Iris pigment epithelial cell (primary cell): ENCODE measurements around the gene INPP4B.

ENCODE experiments used
- DNase-seq: peaks from one replicate; pipeline ENCODE4 v3.0.0-alpha.2; 2011; ENCODE audit warnings: low read depth

INPP4B gene

GRCh38 chr4:142291299-142292050 is 554.6 kb downstream of the INPP4B start:
- no peak for DNase-seq

- DNase-seq, result no peak
Observed at GRCh38 chr4:142287371-142287770, 558.7 kb downstream of the INPP4B start.

GRCh38 chr4:142285222-142285583 is 560.9 kb downstream of the INPP4B start:
- DNase-seq, result no peak

- no peak for DNase-seq
Observed at GRCh38 chr4:142284402-142285221, 561.5 kb downstream of the INPP4B start.

GRCh38 chr4:142282870-142283431 is 563.1 kb downstream of the INPP4B start:
- peak; percentile 31 for DNase-seq

- DNase-seq, result no peak
Observed at GRCh38 chr4:142281999-142282398, 564.1 kb downstream of the INPP4B start.

GRCh38 chr4:142278663-142279062 is 567.4 kb downstream of the INPP4B start:
- no peak for DNase-seq

- peak; percentile 27 for DNase-seq
Observed at GRCh38 chr4:142278171-142278570, 567.9 kb downstream of the INPP4B start.

- peak; percentile 72 for DNase-seq
Observed at GRCh38 chr4:142274137-142274536, 572.0 kb downstream of the INPP4B start.

- DNase-seq, result no peak
Observed at GRCh38 chr4:142272452-142272851, 573.6 kb downstream of the INPP4B start.

GRCh38 chr4:142271832-142272231 is 574.3 kb downstream of the INPP4B start:
- no peak for DNase-seq

- DNase-seq, result no peak
Observed at GRCh38 chr4:142267101-142267500, 579.0 kb downstream of the INPP4B start.

GRCh38 chr4:142265946-142266345 is 580.2 kb downstream of the INPP4B start:
- no peak for DNase-seq

- peak; percentile 72 for DNase-seq
Observed at GRCh38 chr4:142265536-142265935, 580.6 kb downstream of the INPP4B start.

- DNase-seq, result peak; percentile 31
Observed at GRCh38 chr4:142264961-142265360, 581.1 kb downstream of the INPP4B start.

GRCh38 chr4:142262956-142263355 is 583.1 kb downstream of the INPP4B start:
- DNase-seq, result no peak

GRCh38 chr4:142248946-142249345 is 597.2 kb downstream of the INPP4B start:
- peak; percentile 88 for DNase-seq

- DNase-seq, result peak; percentile 11
Observed at GRCh38 chr4:142243255-142243654, 602.8 kb downstream of the INPP4B start.

- no peak for DNase-seq
Observed at GRCh38 chr4:142242156-142242555, 603.9 kb downstream of the INPP4B start.

- peak; percentile 81 for DNase-seq
Observed at GRCh38 chr4:142238589-142238988, 607.5 kb downstream of the INPP4B start.

- DNase-seq, result peak; percentile 3
Observed at GRCh38 chr4:142236268-142236667, 609.8 kb downstream of the INPP4B start.

- DNase-seq, result no peak
Observed at GRCh38 chr4:142231787-142232186, 614.3 kb downstream of the INPP4B start.

- DNase-seq, result no peak
Observed at GRCh38 chr4:142230991-142231390, 615.1 kb downstream of the INPP4B start.
